Embryonic facial prominence (tissue), 1 donor: ENCODE measurements around the gene ZNF608.

Experiments used
- DNase-seq: peaks from one replicate; pipeline ENCODE4 v3.0.0-alpha.2; 2016; ENCODE audit errors: extremely low spot score

ZNF608 gene

GRCh38 chr5:124736805-124737188 lies 9.6 kb downstream of the ZNF608 start:
- no peak for DNase-seq

DNA sequence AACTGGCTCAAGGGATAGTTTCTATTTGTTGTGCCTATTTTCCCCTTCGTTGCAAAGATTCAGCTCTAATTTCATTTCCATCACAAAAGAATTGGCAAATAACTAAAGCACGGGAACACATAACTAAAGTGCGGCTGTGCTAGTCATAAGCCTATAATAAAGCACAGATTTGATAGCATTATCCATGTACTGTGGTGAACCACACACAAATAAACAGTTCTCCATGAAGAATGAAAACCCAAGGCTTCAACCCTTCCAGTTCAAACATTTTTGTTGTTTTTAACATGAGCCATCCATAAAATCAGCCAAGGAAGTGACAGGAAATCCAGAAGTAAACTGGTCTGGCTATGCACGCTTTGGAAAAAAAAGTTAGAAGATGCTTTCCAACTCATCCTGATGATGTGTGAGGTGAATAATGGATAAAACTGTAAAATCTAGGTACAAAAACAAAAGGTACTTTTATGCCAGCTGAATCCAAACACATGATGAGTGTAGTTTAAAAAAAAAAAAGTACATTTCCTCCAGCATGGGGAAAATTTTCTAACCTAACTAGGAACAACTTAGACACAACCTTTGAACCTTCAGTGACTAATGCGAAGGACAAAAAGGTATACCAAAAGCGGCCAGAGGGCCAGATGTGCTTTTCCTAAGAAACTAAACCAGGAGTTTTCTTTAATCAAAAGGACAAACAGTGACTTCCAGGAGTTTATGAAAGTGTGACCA lies 10.2 kb downstream of the ZNF608 start:
- no peak for DNase-seq

- DNase-seq, result no peak
Observed at GRCh38 chr5:124735169-124735858, 11.1 kb downstream of the ZNF608 start.

- DNase-seq, result no peak
Observed at GRCh38 chr5:124734574-124735168, 11.8 kb downstream of the ZNF608 start.

DNA sequence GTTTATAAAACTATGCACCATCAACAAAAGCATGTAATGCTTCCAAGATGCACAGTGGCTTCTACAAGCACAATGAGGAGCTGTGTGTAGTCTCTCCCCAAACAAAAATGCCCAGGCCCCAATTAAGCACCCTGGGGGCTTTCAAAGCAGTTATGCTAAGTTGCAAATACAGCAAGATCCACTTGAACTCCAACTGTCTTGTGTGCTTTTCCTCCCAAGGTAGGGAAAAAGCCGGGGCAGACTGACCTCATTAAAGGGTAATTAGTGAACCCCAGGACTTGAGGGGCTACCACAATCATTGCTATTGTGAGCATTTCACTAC lies 13.1 kb downstream of the ZNF608 start:
- DNase-seq, result no peak

GRCh38 chr5:124732428-124733328 lies 13.8 kb downstream of the ZNF608 start:
- DNase-seq, result no peak

DNA sequence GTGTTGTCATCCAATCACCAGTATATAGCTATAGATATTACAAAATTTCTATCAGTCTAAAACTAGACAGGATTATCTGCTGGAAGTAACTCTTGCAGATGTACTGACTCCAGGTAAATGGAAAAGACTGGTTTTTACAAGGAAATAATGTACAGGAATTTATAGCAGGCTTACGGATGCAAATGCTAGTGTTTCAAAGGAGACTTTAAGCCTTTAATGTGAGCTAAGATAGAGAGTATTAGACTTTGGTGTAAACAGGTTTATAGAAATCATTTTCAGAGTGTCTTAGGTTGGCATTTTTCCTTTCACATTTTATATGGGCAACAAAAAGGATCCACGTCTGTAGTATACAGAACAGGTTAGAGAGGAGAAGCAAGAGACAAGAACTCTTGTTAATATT lies 16.1 kb downstream of the ZNF608 start:
- DNase-seq, result no peak

- DNase-seq, result no peak
Observed at GRCh38 chr5:124729720-124730359, 16.6 kb downstream of the ZNF608 start.

- DNase-seq, result no peak
Observed at GRCh38 chr5:124728968-124729332, 17.5 kb downstream of the ZNF608 start.

GRCh38 chr5:124728331-124728967 lies 18.0 kb downstream of the ZNF608 start:
- no peak for DNase-seq

DNA sequence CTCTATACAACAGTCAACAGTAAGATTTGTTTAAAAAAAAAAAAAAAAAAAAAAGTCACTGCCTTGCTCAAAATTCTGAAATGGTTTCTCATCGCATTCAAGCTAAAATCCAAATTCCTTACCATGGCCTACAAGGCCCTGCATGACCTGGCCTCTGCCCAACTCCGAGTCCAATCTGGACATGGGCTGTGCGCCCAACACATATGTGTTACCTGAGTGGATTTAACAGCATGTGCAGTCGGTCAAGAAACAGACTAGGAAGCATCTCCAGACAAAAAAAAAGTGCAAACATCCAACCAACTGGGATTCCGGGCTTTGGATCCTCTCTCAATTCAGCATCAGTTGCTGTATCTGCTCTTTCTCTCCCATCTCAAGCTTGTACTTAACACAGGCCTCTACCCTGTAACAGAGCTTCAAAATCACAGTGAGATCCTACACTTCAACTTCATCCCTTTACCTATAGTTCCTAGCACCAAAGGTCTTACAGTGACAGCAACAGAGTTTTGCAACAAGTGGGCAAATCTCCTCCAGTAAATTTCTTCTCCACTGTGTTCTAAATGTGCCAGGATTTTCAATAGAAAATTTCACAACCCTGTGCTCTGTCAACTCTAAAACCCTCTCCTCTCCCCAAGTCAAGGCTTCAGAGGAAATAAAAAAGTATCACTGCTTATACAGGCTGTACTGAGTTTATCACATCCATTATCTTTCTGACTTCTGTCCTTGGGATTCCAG lies 19.6 kb downstream of the ZNF608 start:
- DNase-seq, result no peak

DNA sequence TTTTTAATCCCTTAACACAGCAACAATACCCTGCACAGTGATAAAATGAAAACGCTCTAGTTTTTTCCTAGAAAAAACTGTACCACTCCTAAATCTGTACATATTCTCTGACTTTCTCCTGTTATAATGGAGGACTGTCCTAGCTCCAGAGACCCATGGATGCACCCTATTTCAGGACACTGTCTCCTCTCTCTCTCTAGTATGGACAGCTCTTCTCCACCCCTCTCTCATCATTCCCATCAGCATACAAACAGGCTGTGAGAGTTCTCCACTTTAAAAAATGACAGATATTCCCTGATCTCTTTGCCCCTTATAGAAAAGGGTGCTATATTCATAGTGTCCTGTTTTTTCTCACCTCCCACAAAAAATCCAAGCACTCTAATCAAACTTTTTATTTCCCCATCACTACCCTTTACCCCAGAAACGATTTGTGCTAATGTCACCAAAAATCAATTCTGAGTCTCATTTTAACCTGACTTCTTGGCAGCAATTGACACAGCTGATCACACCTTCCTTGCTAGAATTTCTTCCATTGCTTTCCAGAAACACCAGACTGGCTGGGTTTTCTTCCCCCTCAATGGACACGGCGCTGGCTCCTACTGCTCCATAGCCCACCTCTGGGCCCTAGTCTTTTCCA lies 20.7 kb downstream of the ZNF608 start:
- DNase-seq, result no peak

- no peak for DNase-seq
Observed at GRCh38 chr5:124725040-124725434, 21.4 kb downstream of the ZNF608 start.

GRCh38 chr5:124724357-124725039 lies 21.9 kb downstream of the ZNF608 start:
- DNase-seq, result no peak

- DNase-seq, result no peak
Observed at GRCh38 chr5:124721229-124721735, 25.2 kb downstream of the ZNF608 start.

GRCh38 chr5:124720593-124720992 lies 25.8 kb downstream of the ZNF608 start:
- no peak for DNase-seq

DNA sequence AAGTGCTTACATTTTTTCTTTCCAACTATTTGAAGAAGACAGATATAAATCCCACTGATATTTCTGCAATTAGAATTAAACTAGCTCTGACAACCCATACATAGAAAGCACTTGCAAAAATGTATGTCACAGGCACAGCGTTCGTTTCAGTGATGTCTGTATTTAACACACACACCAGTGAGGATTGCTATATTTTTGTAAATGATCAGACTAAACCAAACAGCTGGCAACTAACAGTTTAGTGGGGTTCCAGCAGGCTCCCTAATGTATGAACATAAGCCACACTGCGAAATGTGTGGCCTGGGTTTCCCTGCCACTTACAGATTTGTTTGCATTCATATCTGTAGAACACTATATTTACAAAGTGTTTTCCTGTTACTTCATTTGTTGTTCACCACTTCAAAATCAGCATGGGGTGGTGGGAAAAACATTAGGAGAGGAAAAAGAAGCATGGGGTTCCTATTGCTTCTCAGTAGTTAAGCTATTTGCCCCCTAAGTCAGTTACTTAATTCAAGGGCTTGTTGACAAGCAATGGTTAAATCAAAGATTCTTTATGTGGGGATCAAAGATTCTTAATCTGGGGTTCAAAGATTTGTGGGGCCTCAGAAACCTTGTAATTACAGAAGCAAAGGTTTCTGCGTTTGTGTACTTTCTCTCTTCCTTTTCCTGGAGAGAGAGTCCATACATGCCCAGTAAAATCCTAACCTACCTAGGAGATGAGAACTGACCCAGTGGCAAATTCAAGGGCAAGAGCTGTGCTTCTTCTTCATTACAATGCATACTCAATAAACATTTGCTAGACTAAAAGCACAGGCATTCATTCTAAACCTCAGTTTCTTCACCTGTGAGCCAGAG lies 27.1 kb downstream of the ZNF608 start:
- DNase-seq, result no peak

GRCh38 chr5:124718380-124718789 lies 28.1 kb downstream of the ZNF608 start:
- DNase-seq, result no peak
